Kidney (tissue), 14 donors: ENCODE results near the gene TXNDC11. TPM values are rescaled to one million over a fixed set of nuclear protein-coding genes. Genes with fewer than 3 reads are reported as not detected.

Experiments used
- DNase-seq, 5 donors: peaks; one replicate each; pipeline ENCODE4 v3.0.0-alpha.2; 2013 to 2020
- FAIRE-seq: peaks from 2 replicates; lab custom pipeline; 2012; peaks lifted over from hg19 to GRCh38; lab: Jason Lieb, UNC
- H3K27ac ChIP-seq, 2 donors: one replicate each; pipeline ENCODE4 v1.7.0; 2013; ENCODE audit warnings: low read depth in 2 of 2, low read length in 2 of 2, inconsistent platforms in 1 of 2
- H3K27me3 ChIP-seq: one replicate; pipeline ENCODE4 v1.7.1; 2013; ENCODE audit warnings: low read length, inconsistent platforms; ENCODE audit not compliant: control insufficient read depth, insufficient read depth
- H3K36me3 ChIP-seq, 3 donors: one replicate each; pipeline versions ENCODE4 v1.7.0 to v1.7.1; 2013; ENCODE audit warnings: low read length in 3 of 3, control low read depth in 1 of 3, inconsistent platforms in 1 of 3; ENCODE audit not compliant: insufficient read depth in 3 of 3, control insufficient read depth in 2 of 3
- H3K4me1 ChIP-seq, 3 donors: one replicate each; pipeline versions ENCODE4 v1.7.0 to v1.7.1; 2013; ENCODE audit warnings: low read length in 3 of 3, inconsistent platforms in 1 of 3, low read depth in 1 of 3; ENCODE audit not compliant: control insufficient read depth in 2 of 3, insufficient read depth in 2 of 3
- H3K4me3 ChIP-seq, 3 donors: one replicate each; pipeline versions ENCODE4 v1.7.0 to v1.8.1; 2013; ENCODE audit warnings: low read length in 3 of 3, control low read depth in 1 of 3, inconsistent platforms in 1 of 3
- H3K9ac ChIP-seq, 3 donors: one replicate each; pipeline versions ENCODE4 v1.7.0 to v1.7.1; 2013; ENCODE audit warnings: low read length in 3 of 3, control low read depth in 1 of 3, inconsistent platforms in 1 of 3
- H3K9me3 ChIP-seq, 3 donors: one replicate each; pipeline versions ENCODE4 v1.7.0 to v1.7.1; 2013; ENCODE audit warnings: low read length in 3 of 3, control low read depth in 1 of 3, inconsistent platforms in 1 of 3; ENCODE audit not compliant: control insufficient read depth in 2 of 3, insufficient read depth in 1 of 3
- CTCF ChIP-seq: IDR thresholded peaks from 3 replicates; pipeline ENCODE4 v1.5.1; 2012; ENCODE audit warnings: mild to moderate bottlenecking, moderate library complexity, borderline replicate concordance; ENCODE audit not compliant: insufficient read depth; ENCODE audit errors: extremely low read depth
- intact Hi-C: fragments of 100-400 bp; cut with DNase I; formaldehyde crosslinking; loops from one replicate; pipeline ENCODE4 v1.11.1; 2022
- polyA plus RNA-seq: library from polyadenylated mRNA; stranded (reverse); fragments of 350-450 nt; fragmentation: Illumina TruSeq; extraction: RNeasy Lipid Tissue Mini Kit (QIAGEN cat#74804); gene quantifications from one replicate; pipeline ENCODE4 v1.2.3, GENCODE V29; 2014; ENCODE audit warnings: low read depth, low replicate concordance; ENCODE audit not compliant: insufficient read depth
- total RNA-seq: library from RNA; stranded (reverse); fragmentation: NEBNext Ultra II Directional; extraction: Animal tissue kit (Norgen Biotek cat#: 25700); gene quantifications from one replicate; pipeline ENCODE4 v1.2.1, GENCODE V29; 2021
- donor health status: control.
- donor health status: control.
- donor health status: control.
- donor health status: control.
- donor health status: control.
- donor health status: DM: yes; HTN: yes; CAD: no.
- donor health status: Normal renal cell carcinoma (clear cell type).

The TXNDC11 gene
- total and polyA plus RNA-seq, 2 donors from 2014 or later, result 60.8 to 70.9 TPM

- TF ChIP-seq CTCF, result no peak
- DNase-seq (no peak), FAIRE-seq (no peak)
- H3K9ac ChIP-seq, result no peak overlapping the region
- H3K27ac ChIP-seq, result no peak overlapping the region
- no peak overlapping the region for H3K4me3 ChIP-seq
- H3K27me3 ChIP-seq, result no peaks in the 10 kb centered on the region
- H3K36me3 ChIP-seq, result peaks cover 21 to 54% (median 42%) of the 10 kb centered on the region in 3 donors
- peaks cover 0 to 2% (median 0%) of the 10 kb centered on the region in 3 donors for H3K4me1 ChIP-seq
- intact Hi-C loops, result no loop called here
- H3K9me3 ChIP-seq, result no peaks in the 10 kb centered on the region
These were observed 26.2 kb upstream of the TXNDC11 start for GRCh38 chr16:11768849-11769248.

- Histone ChIP-seq H3K27ac (no peak overlapping the region), H3K36me3 (peaks cover 23 to 35% (median 34%) of the 10 kb centered on the region in 3 donors), H3K9ac (no peak overlapping the region), H3K4me1 (peaks cover 3 to 22% (median 17%) of the 10 kb centered on the region in 3 donors), H3K4me3 (no peak overlapping the region), H3K27me3 (no peaks in the 10 kb centered on the region), H3K9me3 (no peaks in the 10 kb centered on the region)
- intact Hi-C loops, result no loop called here
- no peak for FAIRE-seq
- DNase-seq, result no peak
- TF ChIP-seq CTCF, result no peak
These were observed 19.8 kb upstream of the TXNDC11 start for GRCh38 chr16:11762431-11762830.

- H3K27ac ChIP-seq, result no peak overlapping the region
- intact Hi-C loops, result no loop called here
- DNase-seq, result no peak
- no peak for TF ChIP-seq CTCF
- H3K4me1 ChIP-seq, result peaks cover 3 to 23% (median 16%) of the 10 kb centered on the region in 3 donors
- no peaks in the 10 kb centered on the region for H3K9me3 ChIP-seq
- FAIRE-seq, result no peak
- H3K27me3 ChIP-seq, result no peaks in the 10 kb centered on the region
- H3K4me3 ChIP-seq, result no peak overlapping the region
- peaks cover 21 to 33% (median 24%) of the 10 kb centered on the region in 3 donors for H3K36me3 ChIP-seq
- no peak overlapping the region for H3K9ac ChIP-seq
These were observed 17.3 kb upstream of the TXNDC11 start for GRCh38 chr16:11759997-11760396.
